GM21825 (cell line): ENCODE data around the gene GPR158.

Experiments used
- ATAC-seq: cut with Tn5 transposase; IDR thresholded peaks from one replicate; pipeline ENCODE4 v1.9.1; 2021; ENCODE audit warnings: mild to moderate bottlenecking, moderate library complexity; ENCODE audit not compliant: unreplicated experiment

Gene GPR158

GRCh38 chr10:25556457-25556856 is 381.7 kb downstream of the GPR158 start:
- ATAC-seq, result no peak

- no peak for ATAC-seq
Observed at GRCh38 chr10:25557136-25557535, 382.3 kb downstream of the GPR158 start.

- ATAC-seq, result no peak
Observed at GRCh38 chr10:25561758-25562157, 387.0 kb downstream of the GPR158 start.

GRCh38 chr10:25562547-25562946 is 387.7 kb downstream of the GPR158 start:
- ATAC-seq, result no peak

- no peak for ATAC-seq
Observed at GRCh38 chr10:25564351-25564750, 389.6 kb downstream of the GPR158 start.

- ATAC-seq, result no peak
Observed at GRCh38 chr10:25565570-25565969, 390.8 kb downstream of the GPR158 start.

GRCh38 chr10:25573316-25573715 is 398.5 kb downstream of the GPR158 start:
- ATAC-seq, result no peak

- no peak for ATAC-seq
Observed at GRCh38 chr10:25575343-25575742, 400.5 kb downstream of the GPR158 start.

- no peak for ATAC-seq
Observed at GRCh38 chr10:25578061-25578460, 403.3 kb downstream of the GPR158 start.

GRCh38 chr10:25582961-25583360 is 408.2 kb downstream of the GPR158 start:
- ATAC-seq, result no peak

GRCh38 chr10:25600651-25601050 is 425.9 kb downstream of the GPR158 start:
- ATAC-seq, result no peak

GRCh38 chr10:25604591-25604990 is 429.8 kb downstream of the GPR158 start:
- no peak for ATAC-seq

- no peak for ATAC-seq
Observed at GRCh38 chr10:25614652-25615051, 439.9 kb downstream of the GPR158 start.

GRCh38 chr10:25615926-25616325 is 441.1 kb downstream of the GPR158 start:
- no peak for ATAC-seq

- no peak for ATAC-seq
Observed at GRCh38 chr10:25616903-25617592, 442.2 kb downstream of the GPR158 start.

GRCh38 chr10:25627606-25628005 is 452.8 kb downstream of the GPR158 start:
- ATAC-seq, result no peak

- ATAC-seq, result no peak
Observed at GRCh38 chr10:25629333-25629732, 454.5 kb downstream of the GPR158 start.

- no peak for ATAC-seq
Observed at GRCh38 chr10:25631471-25631870, 456.7 kb downstream of the GPR158 start.

GRCh38 chr10:25632802-25633201 is 458.0 kb downstream of the GPR158 start:
- no peak for ATAC-seq

- no peak for ATAC-seq
Observed at GRCh38 chr10:25633542-25633941, 458.7 kb downstream of the GPR158 start.

- no peak for ATAC-seq
Observed at GRCh38 chr10:25639646-25640045, 464.8 kb downstream of the GPR158 start.

- no peak for ATAC-seq
Observed at GRCh38 chr10:25641595-25641994, 466.8 kb downstream of the GPR158 start.

GRCh38 chr10:25642721-25643120 is 467.9 kb downstream of the GPR158 start:
- no peak for ATAC-seq
